Uterus (tissue), 2 donors: ENCODE measurements around the gene WDFY4.

Experiments used
- POLR2A ChIP-seq, 2 donors: fragments of 450-650 bp; IDR thresholded peaks; one replicate each; pipeline ENCODE4 v1.6.1; 2016; ENCODE audit warnings: antibody characterized with exemption in 2 of 2, mild to moderate bottlenecking in 1 of 2, moderate library complexity in 1 of 2
- TF ChIP-seq, protein P1 (sequence below), 4 experiments: fragments of 200-600 bp in 2 of 4; fragments of 450-650 bp in 2 of 4; sonication (generic) in 2 of 4; IDR thresholded peaks; one replicate each; pipeline ENCODE4 v1.5.1; 2016 to 2019; ENCODE audit warnings: antibody characterized with exemption in 4 of 4, mild to moderate bottlenecking in 2 of 4, moderate library complexity in 1 of 4

DNA sequence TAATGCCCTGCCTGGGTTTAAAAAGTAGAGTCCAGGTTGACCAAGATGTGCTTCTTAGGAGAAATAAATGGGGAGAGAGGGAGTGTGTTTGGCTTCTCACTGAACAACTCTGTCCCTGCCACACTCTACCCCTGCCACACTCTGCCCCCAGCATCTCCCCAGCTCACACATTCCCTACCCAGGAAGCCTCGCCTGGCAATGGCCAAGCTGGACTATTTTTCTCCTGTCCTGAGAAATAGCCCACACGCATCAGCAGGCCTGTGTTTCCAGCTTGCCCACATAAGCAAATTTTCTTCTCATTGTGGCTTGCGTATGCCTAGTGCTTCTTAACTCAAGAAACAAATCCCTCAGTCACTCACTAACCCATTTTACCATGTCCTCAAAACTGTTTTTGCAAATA lies 253.1 kb downstream of the WDFY4 start:
- TF ChIP-seq POLR2A (IDR thresholded peaks at IDR 0.05) = no peak
- TF ChIP-seq, protein P1, sequence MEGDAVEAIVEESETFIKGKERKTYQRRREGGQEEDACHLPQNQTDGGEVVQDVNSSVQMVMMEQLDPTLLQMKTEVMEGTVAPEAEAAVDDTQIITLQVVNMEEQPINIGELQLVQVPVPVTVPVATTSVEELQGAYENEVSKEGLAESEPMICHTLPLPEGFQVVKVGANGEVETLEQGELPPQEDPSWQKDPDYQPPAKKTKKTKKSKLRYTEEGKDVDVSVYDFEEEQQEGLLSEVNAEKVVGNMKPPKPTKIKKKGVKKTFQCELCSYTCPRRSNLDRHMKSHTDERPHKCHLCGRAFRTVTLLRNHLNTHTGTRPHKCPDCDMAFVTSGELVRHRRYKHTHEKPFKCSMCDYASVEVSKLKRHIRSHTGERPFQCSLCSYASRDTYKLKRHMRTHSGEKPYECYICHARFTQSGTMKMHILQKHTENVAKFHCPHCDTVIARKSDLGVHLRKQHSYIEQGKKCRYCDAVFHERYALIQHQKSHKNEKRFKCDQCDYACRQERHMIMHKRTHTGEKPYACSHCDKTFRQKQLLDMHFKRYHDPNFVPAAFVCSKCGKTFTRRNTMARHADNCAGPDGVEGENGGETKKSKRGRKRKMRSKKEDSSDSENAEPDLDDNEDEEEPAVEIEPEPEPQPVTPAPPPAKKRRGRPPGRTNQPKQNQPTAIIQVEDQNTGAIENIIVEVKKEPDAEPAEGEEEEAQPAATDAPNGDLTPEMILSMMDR (IDR thresholded peaks at IDR 0.05) = no peak
